H9 (cell line): ENCODE results near the gene TELO2. TPM values are rescaled to one million over a fixed set of nuclear protein-coding genes. Genes with fewer than 3 reads are reported as not detected.

ENCODE experiments used
- DNase-seq: peaks from one replicate; pipeline ENCODE4 v3.0.0-alpha.2; 2017
- H2AFZ ChIP-seq: one replicate; pipeline ENCODE4 v1.6.1; 2013; ENCODE audit warnings: mild to moderate bottlenecking, low read length, control low read depth, moderate library complexity
- H2AK5ac ChIP-seq: 2 replicates; pipeline ENCODE4 v1.6.1; 2013; ENCODE audit warnings: low read length, control low read depth, mixed read lengths; ENCODE audit not compliant: insufficient read length
- H2BK120ac ChIP-seq: one replicate; pipeline ENCODE4 v1.6.1; 2013; ENCODE audit warnings: low read depth, mild to moderate bottlenecking, low read length, control low read depth, inconsistent platforms; ENCODE audit not compliant: poor library complexity, severe bottlenecking
- H2BK12ac ChIP-seq: 2 replicates; pipeline ENCODE4 v1.6.1; 2013; ENCODE audit warnings: low read length, control low read depth, mixed read lengths, low read depth; ENCODE audit not compliant: insufficient read length
- H2BK15ac ChIP-seq: 2 replicates; pipeline ENCODE4 v1.6.1; 2013; ENCODE audit warnings: low read depth, low read length, control low read depth
- H2BK20ac ChIP-seq: one replicate; pipeline ENCODE4 v1.6.1; 2013; ENCODE audit warnings: low read depth, mild to moderate bottlenecking, low read length, control low read depth, inconsistent platforms; ENCODE audit not compliant: poor library complexity, severe bottlenecking
- H2BK5ac ChIP-seq: 2 replicates; pipeline ENCODE4 v1.6.1; 2013; ENCODE audit warnings: low read length, control low read depth, mixed read lengths; ENCODE audit not compliant: insufficient read length
- H3K14ac ChIP-seq: 2 replicates; pipeline ENCODE4 v1.6.1; 2013; ENCODE audit warnings: low read length, control low read depth; ENCODE audit not compliant: insufficient read depth
- H3K18ac ChIP-seq: 2 replicates; pipeline ENCODE4 v1.6.1; 2013; ENCODE audit warnings: low read depth, mild to moderate bottlenecking, mixed read lengths, low read length, control low read depth; ENCODE audit not compliant: insufficient read length
- H3K23ac ChIP-seq: 2 replicates; pipeline ENCODE4 v1.6.1; 2013; ENCODE audit warnings: low read length, control low read depth, mixed read lengths, low read depth; ENCODE audit not compliant: insufficient read length
- H3K23me2 ChIP-seq: 2 replicates; pipeline ENCODE4 v1.6.1; 2013; ENCODE audit warnings: low read depth, mild to moderate bottlenecking, mixed read lengths, low read length, control low read depth; ENCODE audit not compliant: insufficient read length, poor library complexity, severe bottlenecking
- H3K27ac ChIP-seq: 2 replicates; pipeline ENCODE4 v1.5.1; 2013; ENCODE audit warnings: low read length, control low read depth, mixed read lengths, low read depth; ENCODE audit not compliant: insufficient read length
- H3K27me3 ChIP-seq: 2 replicates; pipeline ENCODE4 v1.6.1; 2013; ENCODE audit warnings: low read length, control low read depth, inconsistent platforms; ENCODE audit not compliant: insufficient read depth
- H3K4ac ChIP-seq: 2 replicates; pipeline ENCODE4 v1.6.1; 2013; ENCODE audit warnings: low read depth, mild to moderate bottlenecking, control low read depth, inconsistent platforms, low read length, moderate library complexity
- H3K4me1 ChIP-seq: 2 replicates; pipeline ENCODE4 v1.6.1; 2013; ENCODE audit warnings: low read length, control low read depth, inconsistent platforms; ENCODE audit not compliant: insufficient read depth
- H3K4me2 ChIP-seq: 2 replicates; pipeline ENCODE4 v1.6.1; 2013; ENCODE audit warnings: low read length, control low read depth, mixed read lengths; ENCODE audit not compliant: insufficient read length, insufficient read depth
- H3K56ac ChIP-seq: 2 replicates; pipeline ENCODE4 v1.6.1; 2013; ENCODE audit warnings: low read depth, mild to moderate bottlenecking, mixed read lengths, low read length, control low read depth; ENCODE audit not compliant: insufficient read length
- H3K79me1 ChIP-seq: 2 replicates; pipeline ENCODE4 v1.6.1; 2013; ENCODE audit warnings: low read depth, mild to moderate bottlenecking, moderate library complexity, low read length, control low read depth, inconsistent platforms; ENCODE audit not compliant: insufficient read depth, poor library complexity, severe bottlenecking
- H3K79me2 ChIP-seq: 2 replicates; pipeline ENCODE4 v1.6.1; 2013; ENCODE audit warnings: low read length, control low read depth, inconsistent platforms; ENCODE audit not compliant: insufficient read depth
- H3K9ac ChIP-seq: 2 replicates; pipeline ENCODE4 v1.6.1; 2013; ENCODE audit warnings: low read length, control low read depth, mixed read lengths; ENCODE audit not compliant: insufficient read length; ENCODE audit errors: extremely low read depth
- H3K9me3 ChIP-seq: one replicate; pipeline ENCODE4 v1.6.1; 2013; ENCODE audit warnings: low read depth, low read length, inconsistent platforms; ENCODE audit not compliant: control insufficient read depth
- H3T11ph ChIP-seq: one replicate; pipeline ENCODE4 v1.6.1; 2013; ENCODE audit warnings: mild to moderate bottlenecking, low read length, control low read depth, inconsistent platforms
- H4K20me1 ChIP-seq: one replicate; pipeline ENCODE4 v1.6.1; 2013; ENCODE audit not compliant: control insufficient read depth, insufficient read length, insufficient read depth
- H4K5ac ChIP-seq: 2 replicates; pipeline ENCODE4 v1.6.1; 2013; ENCODE audit warnings: low read depth, mild to moderate bottlenecking, mixed read lengths, low read length, control low read depth; ENCODE audit not compliant: insufficient read length
- H4K8ac ChIP-seq: replicated peaks from 2 replicates; pipeline ENCODE4 v1.6.1; 2013; ENCODE audit warnings: low read length, control low read depth, mixed read lengths, low read depth; ENCODE audit not compliant: insufficient read length
- H4K91ac ChIP-seq: 2 replicates; pipeline ENCODE4 v1.6.1; 2013; ENCODE audit warnings: low read depth, mild to moderate bottlenecking, moderate library complexity, mixed read lengths, low read length, control low read depth; ENCODE audit not compliant: insufficient read length
- H3K27ac Mint-ChIP-seq, 3 experiments: 2 replicates in 2 of 3; 3 replicates in 1 of 3; pipeline ENCODE4 v1.8.0; 2020 to 2021; ENCODE audit warnings: mixed read lengths in 3 of 3, mild to moderate bottlenecking in 1 of 3, moderate library complexity in 1 of 3
- H3K27me3 Mint-ChIP-seq: 2 replicates; pipeline ENCODE4 v1.8.0; 2021; ENCODE audit warnings: low read depth, mild to moderate bottlenecking, moderate library complexity, mixed read lengths
- H3K36me3 Mint-ChIP-seq, 3 experiments: 2 replicates in 2 of 3; 3 replicates in 1 of 3; pipeline ENCODE4 v1.8.0; 2020 to 2021; ENCODE audit warnings: low read depth in 3 of 3, mixed read lengths in 3 of 3; ENCODE audit not compliant: insufficient read depth in 1 of 3
- H3K4me1 Mint-ChIP-seq, 2 experiments: 2 replicates each; pipeline ENCODE4 v1.8.0; 2020; ENCODE audit warnings: mixed read lengths in 2 of 2
- H3K4me3 Mint-ChIP-seq, 2 experiments: 2 replicates in 1 of 2; 3 replicates in 1 of 2; pipeline ENCODE4 v1.8.0; 2020 to 2021; ENCODE audit warnings: mild to moderate bottlenecking in 2 of 2, mixed read lengths in 2 of 2, moderate library complexity in 1 of 2
- H3K9me3 Mint-ChIP-seq, 2 experiments: 2 replicates in 1 of 2; 3 replicates in 1 of 2; pipeline ENCODE4 v1.8.0; 2020; ENCODE audit warnings: mild to moderate bottlenecking in 2 of 2, mixed read lengths in 2 of 2, moderate library complexity in 1 of 2
- WGBS: extraction: QIAGEN DNeasy Blood & Tissue Kit; methylation state at CpG from one replicate; pipeline ENCODE4 v1.1.7; 2013; ENCODE audit warnings: missing lambda C conversion rate, low lambda C conversion rate, mixed read lengths; ENCODE audit not compliant: insufficient read length; ENCODE audit errors: extremely low coverage; 5-methylcytosine and 5-hydroxymethylcytosine counted together
- total RNA-seq: library from RNA; stranded (reverse); gene quantifications from 2 replicates; pipeline ENCODE4 v1.2.1, GENCODE V29; 2021
- TF ChIP-seq, protein P1 (sequence below): fragments of 200-600 bp; sonication (generic); conservative IDR thresholded peaks from 3 replicates; pipeline ENCODE4 v1.8.0; 2021; ENCODE audit warnings: antibody characterized with exemption, mild to moderate bottlenecking

Gene TELO2
- total RNA-seq, 1 experiment from 2014 or later, result 98.9 TPM

DNA sequence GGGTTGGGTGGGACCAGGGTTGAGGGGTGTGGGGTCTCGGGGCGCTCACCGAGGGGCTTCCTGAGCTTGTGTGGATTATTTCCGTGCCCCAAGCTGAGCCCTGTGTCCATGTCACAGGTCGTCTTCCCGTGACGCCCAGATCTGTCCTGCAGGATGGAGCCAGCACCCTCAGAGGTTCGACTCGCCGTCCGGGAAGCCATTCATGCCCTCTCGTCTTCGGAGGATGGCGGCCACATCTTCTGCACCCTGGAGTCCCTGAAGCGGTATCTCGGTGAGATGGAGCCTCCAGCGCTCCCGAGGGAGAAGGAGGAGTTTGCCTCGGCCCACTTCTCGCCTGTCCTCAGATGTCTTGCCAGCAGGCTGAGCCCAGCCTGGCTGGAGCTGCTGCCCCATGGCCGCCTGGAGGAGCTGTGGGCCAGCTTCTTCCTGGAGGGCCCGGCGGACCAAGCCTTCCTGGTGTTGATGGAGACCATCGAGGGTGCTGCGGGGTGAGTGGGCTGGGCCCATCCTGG lies 1.0 kb downstream of the TELO2 start:
- no peak overlapping the region for H2BK15ac ChIP-seq
- no peak overlapping the region for H2BK12ac ChIP-seq
- Mint-ChIP-seq H3K27ac (peak overlapping the region in 1 of 3 experiments; percentile 94; a peak in 3 of 7 replicates), H3K4me1 (peaks cover 4 to 12% of the 10 kb centered on the region in 2 experiments), H3K36me3 (peaks cover 7 to 40% (median 35%) of the 10 kb centered on the region in 3 experiments; a peak in 6 of 7 replicates), H3K4me3 (peak overlapping the region; percentile 87 to 94), H3K9me3 (no peaks in the 10 kb centered on the region), H3K27me3 (no peaks in the 10 kb centered on the region; the same call in none of the 2 replicates)
- peak overlapping the region; percentile 63 for H3K4me2 ChIP-seq
- H3K56ac ChIP-seq, result no peak overlapping the region
- H2BK5ac ChIP-seq, result no peak overlapping the region
- no peak overlapping the region for H2BK20ac ChIP-seq
- no peak overlapping the region for H2AFZ ChIP-seq
- no peaks in the 10 kb centered on the region for H4K20me1 ChIP-seq
- no peak overlapping the region for H3K4ac ChIP-seq
- no peak overlapping the region for H2AK5ac ChIP-seq
- peaks cover 3% of the 10 kb centered on the region for H3K23me2 ChIP-seq
- H3K79me1 ChIP-seq, result no peaks in the 10 kb centered on the region
- no peak overlapping the region for H3K23ac ChIP-seq
- H4K8ac ChIP-seq, result no peak overlapping the region
- H3K79me2 ChIP-seq, result no peaks in the 10 kb centered on the region; the same call in 1 of the 2 replicates
- H3K18ac ChIP-seq, result no peak overlapping the region
- H2BK120ac ChIP-seq, result no peak overlapping the region
- H3T11ph ChIP-seq, result no peak overlapping the region
- peak overlapping the region; percentile 74 for H3K9ac ChIP-seq
- no peaks in the 10 kb centered on the region for H3K9me3 ChIP-seq
- no peaks in the 10 kb centered on the region for H3K27me3 ChIP-seq
- H3K4me1 ChIP-seq, result no peaks in the 10 kb centered on the region; the same call in 1 of the 2 replicates
- DNase-seq, result peak; percentile 54
- WGBS, result no CpG with 5 or more reads among the region's 25 CpGs
- H3K27ac ChIP-seq, result no peak overlapping the region
- peak overlapping the region; percentile 16; the same call in 1 of the 2 replicates for H3K14ac ChIP-seq
- H4K5ac ChIP-seq, result no peak overlapping the region
- TF ChIP-seq, protein P1, sequence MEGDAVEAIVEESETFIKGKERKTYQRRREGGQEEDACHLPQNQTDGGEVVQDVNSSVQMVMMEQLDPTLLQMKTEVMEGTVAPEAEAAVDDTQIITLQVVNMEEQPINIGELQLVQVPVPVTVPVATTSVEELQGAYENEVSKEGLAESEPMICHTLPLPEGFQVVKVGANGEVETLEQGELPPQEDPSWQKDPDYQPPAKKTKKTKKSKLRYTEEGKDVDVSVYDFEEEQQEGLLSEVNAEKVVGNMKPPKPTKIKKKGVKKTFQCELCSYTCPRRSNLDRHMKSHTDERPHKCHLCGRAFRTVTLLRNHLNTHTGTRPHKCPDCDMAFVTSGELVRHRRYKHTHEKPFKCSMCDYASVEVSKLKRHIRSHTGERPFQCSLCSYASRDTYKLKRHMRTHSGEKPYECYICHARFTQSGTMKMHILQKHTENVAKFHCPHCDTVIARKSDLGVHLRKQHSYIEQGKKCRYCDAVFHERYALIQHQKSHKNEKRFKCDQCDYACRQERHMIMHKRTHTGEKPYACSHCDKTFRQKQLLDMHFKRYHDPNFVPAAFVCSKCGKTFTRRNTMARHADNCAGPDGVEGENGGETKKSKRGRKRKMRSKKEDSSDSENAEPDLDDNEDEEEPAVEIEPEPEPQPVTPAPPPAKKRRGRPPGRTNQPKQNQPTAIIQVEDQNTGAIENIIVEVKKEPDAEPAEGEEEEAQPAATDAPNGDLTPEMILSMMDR, result peak; percentile 52
- no peak overlapping the region for H4K91ac ChIP-seq
